Endothelial cell of hepatic sinusoid (primary cell): Measurements from ENCODE around the gene TOP1.

Source experiments
- in situ Hi-C: cut with HindIII; loops from 2 replicates; pipeline ENCODE4 v1.10.0; 2017; ENCODE audit warnings: low sequenced_read_pairs

The TOP1 gene

DNA sequence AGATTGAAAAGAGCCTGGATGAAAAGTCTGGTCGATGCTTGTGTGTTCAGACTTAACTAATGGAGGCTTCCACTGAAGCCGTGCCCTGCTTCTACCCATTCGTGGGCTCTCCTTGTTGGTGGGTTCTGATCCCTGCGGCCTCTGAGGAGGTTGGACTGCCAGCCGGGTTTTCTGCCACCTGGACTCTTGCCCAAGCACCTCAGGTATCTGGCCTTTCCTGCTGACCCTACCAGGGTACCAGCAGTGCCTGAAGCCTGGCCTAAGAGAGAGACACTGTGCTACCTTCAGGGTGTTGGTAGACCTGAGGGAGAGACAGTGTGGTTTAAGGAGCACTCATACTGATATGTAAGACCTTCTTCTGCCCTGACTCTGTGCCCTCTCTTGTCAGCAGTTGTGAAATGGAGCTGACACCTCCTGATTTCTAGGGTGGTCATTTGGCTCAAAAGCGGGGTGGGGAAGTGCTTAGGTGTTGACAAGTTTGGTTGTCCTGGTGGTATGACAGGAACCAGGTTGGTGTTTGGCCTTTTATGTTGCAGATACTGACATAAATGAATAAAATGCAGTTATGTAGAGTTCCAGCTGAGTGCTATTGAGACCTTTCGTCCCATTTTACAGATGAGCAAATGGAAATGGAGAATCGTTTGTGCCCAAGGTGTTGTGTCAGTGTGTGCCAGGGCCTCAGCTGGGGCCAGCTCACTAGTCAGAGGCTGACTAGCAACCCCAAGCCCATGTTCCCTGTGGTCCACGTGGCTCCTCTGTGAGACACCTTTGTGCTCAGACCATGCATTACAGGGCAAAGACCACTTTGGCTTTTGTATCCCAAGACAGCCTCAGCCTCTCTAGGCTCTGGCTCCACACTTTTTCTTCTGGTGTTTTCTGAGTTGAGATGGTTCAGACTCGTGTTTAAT, 111.9 kb downstream of the TOP1 start:
- in situ Hi-C loops, result no loop called here

DNA sequence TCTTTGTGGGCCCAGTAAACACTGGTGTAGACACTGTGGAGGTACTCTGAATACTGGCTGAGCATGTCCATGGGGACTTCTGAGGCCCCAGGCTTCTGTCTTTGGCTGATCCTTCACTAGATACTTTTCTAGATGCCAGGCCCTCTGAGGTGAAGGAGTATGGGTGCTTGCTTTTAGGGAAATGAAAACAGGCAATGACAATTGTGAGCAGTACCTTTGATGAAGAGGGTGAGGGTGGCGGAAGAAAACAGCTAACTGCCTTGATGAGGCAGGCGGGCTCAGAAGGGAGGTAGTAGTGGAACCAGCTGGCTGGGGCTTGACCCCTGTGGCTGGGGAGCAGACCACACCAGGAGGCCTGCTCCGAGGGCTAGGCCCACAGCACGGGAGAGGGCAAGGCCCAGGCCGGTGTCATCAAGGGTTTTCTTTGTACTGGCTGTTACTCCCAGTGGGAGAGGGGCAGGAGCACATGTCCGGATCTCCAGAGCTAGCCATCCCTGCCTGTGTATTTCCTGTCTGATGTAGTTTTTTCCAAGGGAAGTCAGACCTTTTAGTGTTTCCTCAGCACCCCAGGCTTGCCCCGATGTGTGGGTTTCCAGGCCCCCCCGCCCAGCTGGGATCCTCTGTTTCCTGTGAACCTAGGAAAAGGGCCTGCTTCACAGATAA, 112.7 kb downstream of the TOP1 start:
- in situ Hi-C loops, result no loop called here

DNA sequence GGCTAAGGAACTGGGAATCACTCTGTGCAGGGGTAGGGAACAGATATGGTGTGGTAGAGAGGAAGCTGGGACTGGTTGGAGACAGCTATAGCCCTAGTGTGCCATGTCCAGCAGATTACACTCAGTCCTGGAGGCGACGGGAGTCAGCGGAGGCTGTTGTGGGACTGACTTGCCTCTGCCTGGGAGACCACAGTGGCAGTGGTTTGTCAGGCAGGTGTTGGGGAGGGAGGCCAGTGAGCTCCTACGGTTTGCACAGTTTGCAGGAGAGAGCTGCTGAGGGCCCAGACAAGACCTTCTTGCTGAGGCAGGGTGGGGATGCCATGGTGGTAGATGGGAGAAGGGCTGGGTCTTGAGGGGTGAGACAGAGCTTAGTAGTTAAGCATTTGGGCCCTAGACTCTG, 113.6 kb downstream of the TOP1 start:
- in situ Hi-C loops, result no loop called here

DNA sequence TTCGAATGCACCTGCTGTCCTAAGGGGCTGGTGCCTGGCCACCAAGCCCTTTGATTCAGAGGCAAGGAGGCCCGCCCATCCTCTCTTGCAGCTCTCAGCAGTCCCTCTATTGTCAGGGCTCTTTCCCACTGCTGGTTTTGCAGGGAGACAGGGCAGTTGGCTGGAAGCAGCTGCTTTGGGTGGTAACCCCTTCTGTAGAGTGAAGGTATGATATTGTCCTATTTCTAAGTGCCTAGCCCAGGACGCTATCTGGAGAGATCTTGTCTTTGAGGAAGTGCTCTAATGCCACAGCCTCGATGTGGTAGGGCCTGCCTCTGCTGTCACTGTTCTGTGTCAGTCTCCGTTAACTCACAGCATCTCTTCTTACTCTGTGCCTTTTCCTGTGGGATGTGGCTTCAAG, 114.3 kb downstream of the TOP1 start:
- in situ Hi-C loops, result no loop called here

GRCh38 chr20:41143354-41143753, 114.7 kb downstream of the TOP1 start:
- in situ Hi-C loops, result no loop called here

GRCh38 chr20:41145317-41145716, 116.7 kb downstream of the TOP1 start:
- in situ Hi-C loops, result no loop called here

DNA sequence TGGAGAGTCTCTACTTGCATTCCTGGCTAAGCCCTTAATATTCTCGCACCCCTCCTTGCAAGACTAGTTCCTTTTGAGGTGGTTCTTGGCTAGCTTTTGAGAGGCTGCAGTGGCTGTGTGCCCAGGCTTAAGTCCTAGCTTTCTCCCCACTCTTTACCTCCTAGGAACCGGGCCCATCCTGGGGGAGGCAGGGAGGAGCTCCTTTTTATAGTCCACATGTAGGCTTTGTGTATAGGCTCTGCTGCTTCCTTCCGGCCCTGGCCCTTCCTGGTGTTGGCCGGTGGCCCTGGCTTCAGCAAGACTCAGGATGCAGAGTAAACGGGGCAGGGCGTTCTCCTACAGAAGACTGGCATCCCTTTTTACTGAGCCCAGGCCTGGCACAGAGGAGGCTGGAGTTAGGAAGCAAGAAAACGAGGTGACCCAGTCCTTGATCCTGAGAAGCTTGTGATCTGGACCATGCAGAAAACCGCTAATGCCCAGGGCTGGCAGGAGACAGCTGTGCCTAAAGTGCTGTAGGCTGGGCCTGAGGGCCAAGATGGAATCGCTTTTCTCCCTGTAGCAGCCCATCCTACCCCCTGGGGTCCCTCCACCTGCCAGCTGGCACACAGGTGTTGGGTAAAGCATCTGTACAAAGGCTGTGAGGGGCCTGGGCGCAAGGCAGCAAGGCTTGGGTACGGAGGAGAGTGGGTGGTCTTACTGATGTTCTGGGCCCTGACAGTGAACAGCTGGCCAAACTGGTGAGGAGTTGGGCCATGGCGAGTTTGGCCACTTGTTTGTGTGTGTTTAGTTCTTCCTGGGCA, 117.4 kb downstream of the TOP1 start:
- in situ Hi-C loops, result no loop called here

- in situ Hi-C loops, result no loop called here
Measured at GRCh38 chr20:41147767-41148191, 119.2 kb downstream of the TOP1 start.

- in situ Hi-C loops, result no loop called here
Measured at GRCh38 chr20:41148942-41149341, 120.3 kb downstream of the TOP1 start.

DNA sequence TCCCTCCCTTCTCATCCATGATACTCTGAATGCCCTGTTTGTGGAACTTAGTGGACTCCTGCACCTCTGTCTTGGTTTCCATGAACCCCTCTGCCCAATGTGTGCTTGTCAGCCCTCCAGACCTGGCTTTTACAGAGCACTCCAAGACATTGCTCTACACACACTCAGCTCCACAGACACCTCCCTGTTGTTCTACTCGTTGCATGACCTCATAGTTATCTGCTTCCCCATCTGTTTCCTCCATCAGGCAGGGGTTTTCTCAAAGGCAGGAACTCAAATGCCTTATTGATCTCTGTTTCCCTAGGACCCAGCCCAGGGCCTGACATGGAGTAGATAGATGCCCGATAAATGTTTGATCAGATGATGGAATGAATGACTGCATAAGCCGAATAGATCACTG, 122.0 kb downstream of the TOP1 start:
- in situ Hi-C loops, result no loop called here

DNA sequence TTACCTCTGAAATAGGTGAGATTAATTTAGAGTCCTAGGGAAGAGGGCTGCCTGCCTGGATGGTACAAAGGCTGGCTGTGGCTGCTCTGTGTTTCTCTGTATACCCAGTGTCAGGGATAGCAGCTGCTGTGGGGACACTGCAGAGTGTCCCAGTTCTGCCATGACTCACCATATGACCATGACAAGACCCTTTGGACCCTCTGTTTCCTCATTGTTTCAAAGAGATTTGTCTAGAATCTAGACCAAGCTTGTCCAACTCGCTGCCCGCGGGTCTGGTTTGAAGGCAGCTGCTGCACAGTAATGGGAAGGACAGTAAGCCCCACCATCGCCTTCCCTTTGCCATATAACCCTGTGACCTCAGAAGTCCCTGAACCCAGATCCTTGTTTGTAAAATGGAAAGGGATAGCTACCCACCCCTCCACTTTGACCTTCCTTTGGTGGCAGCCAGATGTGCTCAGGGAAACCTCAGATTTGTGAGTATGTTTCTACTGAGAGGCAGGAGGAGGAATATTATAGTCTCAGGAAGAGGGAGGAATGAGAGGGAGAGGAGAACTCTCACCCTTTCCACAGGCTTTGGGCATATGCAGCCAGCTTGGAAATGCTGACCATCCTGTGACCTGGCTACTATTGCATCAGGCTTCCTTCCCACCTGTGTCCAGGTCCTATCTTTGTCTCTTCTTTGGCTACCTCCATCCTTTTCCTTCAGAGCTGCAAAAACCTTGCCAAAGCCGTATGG, 122.7 kb downstream of the TOP1 start:
- in situ Hi-C loops, result no loop called here

DNA sequence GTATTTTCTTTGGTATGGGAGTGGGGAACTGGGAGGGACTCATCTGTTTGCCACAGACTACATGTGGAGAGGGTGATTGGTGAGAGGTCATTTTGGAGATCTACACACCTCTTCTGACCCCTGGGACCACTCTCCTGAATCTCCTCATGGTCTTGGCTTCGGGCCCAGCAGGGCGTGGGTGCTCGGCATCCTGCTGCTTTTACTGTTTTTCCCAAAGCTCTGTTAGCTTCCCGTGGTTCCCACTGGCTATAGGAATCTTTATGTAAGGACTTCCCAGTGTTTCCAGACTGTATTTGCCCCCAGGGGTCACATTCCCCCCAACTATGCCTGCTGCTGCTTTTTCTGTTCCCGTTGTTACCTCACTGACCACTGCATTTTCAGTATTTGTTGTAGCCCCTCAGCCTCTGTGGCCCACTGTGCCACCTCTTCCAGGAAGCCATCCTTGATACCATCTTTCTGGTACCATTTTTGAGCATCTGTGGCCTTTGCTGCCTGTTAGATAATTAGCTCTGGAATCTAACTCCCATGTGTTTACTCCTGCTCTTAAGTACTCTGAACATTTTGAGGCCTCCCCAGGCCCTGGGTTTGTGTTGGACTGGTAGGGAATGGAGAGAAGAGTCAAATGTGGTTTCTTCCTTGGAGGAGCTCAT, 123.6 kb downstream of the TOP1 start:
- in situ Hi-C loops, result no loop called here

DNA sequence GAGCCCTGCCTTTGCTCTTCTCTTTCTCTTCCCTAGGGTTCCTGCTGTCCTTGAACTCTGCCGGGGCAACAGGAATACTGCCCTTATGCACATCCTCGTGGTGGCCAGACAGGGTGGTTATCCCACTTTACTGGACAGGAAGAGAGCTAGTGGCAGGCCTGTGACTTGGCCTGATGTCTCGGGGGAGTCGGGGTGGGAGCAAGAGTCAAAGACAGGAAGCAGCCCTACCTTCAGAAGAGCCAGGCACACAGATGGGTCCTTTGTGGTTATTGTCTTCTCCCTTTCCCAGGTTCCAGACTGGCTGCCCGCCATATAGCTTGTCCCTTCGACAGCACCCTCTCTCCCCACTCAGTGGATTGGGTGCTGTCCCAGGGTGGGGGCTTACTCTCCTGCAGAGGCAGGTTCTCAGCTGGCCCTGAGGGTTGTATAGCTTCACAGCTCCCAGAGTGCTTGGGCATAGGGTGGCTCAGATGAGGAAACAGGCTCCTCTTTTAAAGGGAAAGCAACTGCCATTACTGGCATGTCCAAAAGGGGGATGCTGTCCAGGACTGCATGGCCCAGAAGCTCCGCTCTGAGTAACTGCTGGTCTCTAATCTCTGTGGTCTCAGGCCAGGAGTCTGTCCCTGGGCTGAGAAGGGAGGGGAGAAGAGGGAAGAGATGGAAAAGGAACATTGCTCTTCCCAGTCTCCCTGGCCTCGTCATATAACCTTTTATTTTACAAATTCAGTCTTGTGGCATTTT, 126.0 kb downstream of the TOP1 start:
- in situ Hi-C loops, result no loop called here

DNA sequence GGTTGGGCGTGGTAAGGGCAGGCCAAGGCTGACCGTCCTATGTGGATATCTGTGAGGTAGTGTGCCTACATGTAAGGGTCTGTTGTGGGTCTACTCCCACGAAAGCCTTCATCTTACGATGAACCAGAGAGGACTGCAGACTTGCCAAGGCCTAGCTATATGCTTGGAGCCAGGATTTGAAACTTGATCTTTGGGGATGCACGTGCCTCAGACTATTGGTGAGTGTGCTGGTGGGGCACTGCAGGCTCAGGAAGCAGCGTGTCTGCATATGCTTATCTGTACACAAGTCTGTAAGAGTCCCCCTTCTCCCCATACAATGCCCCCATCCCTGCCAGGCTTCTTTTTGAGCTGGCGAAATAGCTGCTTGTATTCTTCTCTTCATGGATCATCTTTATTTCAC, 126.6 kb downstream of the TOP1 start:
- in situ Hi-C loops, result no loop called here

GRCh38 chr20:41158082-41158625, 129.5 kb downstream of the TOP1 start:
- in situ Hi-C loops, result no loop called here

DNA sequence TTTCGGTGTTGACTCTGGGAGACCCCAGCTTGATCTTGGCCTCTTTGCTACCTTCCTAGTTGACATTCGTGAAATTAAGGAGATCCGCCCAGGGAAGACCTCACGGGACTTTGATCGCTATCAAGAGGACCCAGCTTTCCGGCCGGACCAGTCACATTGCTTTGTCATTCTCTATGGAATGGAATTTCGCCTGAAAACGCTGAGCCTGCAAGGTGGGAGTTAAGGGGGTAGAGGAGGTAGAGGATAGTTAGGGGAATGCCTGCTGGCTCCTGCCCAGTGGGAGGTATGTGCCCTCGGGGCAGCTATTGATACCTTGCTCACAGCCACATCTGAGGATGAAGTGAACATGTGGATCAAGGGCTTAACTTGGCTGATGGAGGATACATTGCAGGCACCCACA, 130.9 kb downstream of the TOP1 start:
- in situ Hi-C loops, result no loop called here

GRCh38 chr20:41160686-41161085, 132.1 kb downstream of the TOP1 start:
- in situ Hi-C loops, result no loop called here

GRCh38 chr20:41161886-41162285, 133.3 kb downstream of the TOP1 start:
- in situ Hi-C loops, result no loop called here

DNA sequence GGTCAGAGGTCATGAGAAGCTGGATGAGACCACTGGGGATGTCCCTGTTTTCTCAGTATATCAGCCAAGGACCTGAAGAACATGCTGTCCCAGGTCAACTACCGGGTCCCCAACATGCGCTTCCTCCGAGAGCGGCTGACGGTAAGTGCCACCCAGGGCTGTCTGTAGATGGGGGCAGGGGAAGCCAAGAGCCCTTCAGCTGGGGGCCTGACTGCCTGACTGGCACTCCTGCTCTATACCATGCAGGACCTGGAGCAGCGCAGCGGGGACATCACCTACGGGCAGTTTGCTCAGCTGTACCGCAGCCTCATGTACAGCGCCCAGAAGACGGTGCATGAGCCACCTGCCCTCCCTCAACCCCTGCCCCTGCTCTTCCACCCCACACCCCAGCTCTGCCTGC, 133.8 kb downstream of the TOP1 start:
- in situ Hi-C loops, result no loop called here
